Trophoblast cell (in vitro differentiated cells and primary cell): ENCODE data around the gene AEBP2.

Experiments used
- DNase-seq, 2 donors: peaks; one replicate each; pipeline ENCODE4 v3.0.0-alpha.2; 2016
- H2AFZ ChIP-seq: 2 replicates; pipeline ENCODE4 v1.6.1; 2013; ENCODE audit warnings: low read length, moderate library complexity, mild to moderate bottlenecking; ENCODE audit not compliant: insufficient read depth, poor library complexity
- H2AK5ac ChIP-seq: 2 replicates; pipeline ENCODE4 v1.6.1; 2013; ENCODE audit warnings: mild to moderate bottlenecking, low read length
- H2BK120ac ChIP-seq: 2 replicates; pipeline ENCODE4 v1.6.1; 2013; ENCODE audit warnings: low read length, mild to moderate bottlenecking, moderate library complexity; ENCODE audit not compliant: insufficient read depth, poor library complexity
- H2BK12ac ChIP-seq: 2 replicates; pipeline ENCODE4 v1.6.1; 2013; ENCODE audit warnings: mild to moderate bottlenecking, low read length, moderate library complexity
- H2BK5ac ChIP-seq: 2 replicates; pipeline ENCODE4 v1.6.1; 2013; ENCODE audit warnings: low read length, low read depth, moderate library complexity, mild to moderate bottlenecking; ENCODE audit not compliant: poor library complexity
- H3K14ac ChIP-seq: 2 replicates; pipeline ENCODE4 v1.6.1; 2013; ENCODE audit warnings: mild to moderate bottlenecking, low read length
- H3K18ac ChIP-seq: 2 replicates; pipeline ENCODE4 v1.6.1; 2013; ENCODE audit warnings: mild to moderate bottlenecking, low read length
- H3K23ac ChIP-seq: 2 replicates; pipeline ENCODE4 v1.6.1; 2013; ENCODE audit warnings: low read length
- H3K27ac ChIP-seq: 2 replicates; pipeline ENCODE4 v1.5.1; 2013; ENCODE audit warnings: low read depth, mild to moderate bottlenecking, inconsistent platforms, low read length, moderate library complexity
- H3K27me3 ChIP-seq: 2 replicates; pipeline ENCODE4 v1.6.1; 2013; ENCODE audit warnings: inconsistent platforms, mild to moderate bottlenecking, low read length, moderate library complexity; ENCODE audit not compliant: insufficient read depth
- H3K36me3 ChIP-seq, 2 experiments: 1 replicate in 1 of 2; 2 replicates in 1 of 2; pipeline ENCODE4 v1.6.1; 2013; ENCODE audit warnings: low read length in 2 of 2, mild to moderate bottlenecking in 2 of 2, moderate library complexity in 1 of 2; ENCODE audit not compliant: insufficient read depth in 2 of 2, control insufficient read depth in 1 of 2
- H3K4ac ChIP-seq: 2 replicates; pipeline ENCODE4 v1.6.1; 2013; ENCODE audit warnings: low read depth, mild to moderate bottlenecking, low read length, moderate library complexity
- H3K4me1 ChIP-seq, 2 experiments: 1 replicate in 1 of 2; 2 replicates in 1 of 2; pipeline ENCODE4 v1.6.1; 2013; ENCODE audit warnings: low read length in 2 of 2, mild to moderate bottlenecking in 2 of 2, moderate library complexity in 1 of 2; ENCODE audit not compliant: insufficient read depth in 2 of 2, control insufficient read depth in 1 of 2
- H3K4me2 ChIP-seq: 2 replicates; pipeline ENCODE4 v1.6.1; 2013; ENCODE audit warnings: inconsistent platforms, mild to moderate bottlenecking, low read length, moderate library complexity
- H3K4me3 ChIP-seq: 2 replicates; pipeline ENCODE4 v1.5.1; 2013; ENCODE audit warnings: mild to moderate bottlenecking, low read depth, low read length, inconsistent platforms
- H3K79me1 ChIP-seq: one replicate; pipeline ENCODE4 v1.6.1; 2013; ENCODE audit warnings: low read length
- H3K79me2 ChIP-seq: 2 replicates; pipeline ENCODE4 v1.6.1; 2013; ENCODE audit warnings: low read length, mild to moderate bottlenecking; ENCODE audit not compliant: control insufficient read depth, insufficient read depth, poor library complexity
- H3K9ac ChIP-seq: 2 replicates; pipeline ENCODE4 v1.6.1; 2013; ENCODE audit warnings: mild to moderate bottlenecking, low read length
- H3K9me3 ChIP-seq: 2 replicates; pipeline ENCODE4 v1.6.1; 2013; ENCODE audit warnings: low read depth, mild to moderate bottlenecking, control low read depth, inconsistent platforms, low read length; ENCODE audit not compliant: insufficient read depth
- H4K12ac ChIP-seq: 2 replicates; pipeline ENCODE4 v1.6.1; 2013; ENCODE audit warnings: low read depth, mild to moderate bottlenecking, low read length, moderate library complexity
- H4K8ac ChIP-seq: 2 replicates; pipeline ENCODE4 v1.6.1; 2013; ENCODE audit warnings: low read depth, mild to moderate bottlenecking, low read length, moderate library complexity
- H4K91ac ChIP-seq: one replicate; pipeline ENCODE4 v1.6.1; 2013; ENCODE audit warnings: low read depth, mild to moderate bottlenecking, low read length, moderate library complexity
- WGBS: extraction: QIAGEN DNeasy Blood & Tissue Kit; methylation state at CpG from one replicate; pipeline ENCODE4 v1.1.7; 2013; ENCODE audit warnings: missing lambda C conversion rate; ENCODE audit not compliant: insufficient read length, insufficient coverage; ENCODE audit errors: extremely low coverage; 5-methylcytosine and 5-hydroxymethylcytosine counted together

AEBP2 gene

DNA sequence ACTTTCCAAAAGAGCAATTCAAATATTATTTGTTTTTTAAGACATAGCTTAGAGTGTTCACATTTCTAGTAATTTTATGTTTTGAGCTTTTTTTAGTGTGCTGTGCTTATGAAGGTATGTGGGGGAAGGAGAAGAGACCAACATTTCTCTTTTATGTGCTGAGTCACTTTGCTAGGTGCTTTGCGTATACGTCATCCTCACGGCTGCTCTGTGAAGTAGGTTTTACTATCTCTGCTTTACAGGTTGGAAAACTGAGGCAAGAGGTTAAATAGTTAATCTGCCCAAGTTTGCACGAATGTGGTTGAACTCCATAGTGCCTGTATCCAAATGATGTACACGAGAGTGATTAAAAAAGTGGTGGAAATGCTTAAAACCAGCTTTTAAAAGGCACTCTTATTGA lies 75.9 kb downstream of the AEBP2 start:
- no CpG with 5 or more reads among the region's 5 CpGs for WGBS
- Histone ChIP-seq H2BK12ac (no peak overlapping the region), H3K9me3 (no peaks in the 10 kb centered on the region), H3K14ac (no peak overlapping the region), H4K12ac (no peak overlapping the region), H3K4ac (no peak overlapping the region), H4K91ac (no peak overlapping the region), H4K8ac (no peak overlapping the region), H3K27me3 (no peaks in the 10 kb centered on the region), H3K9ac (no peak overlapping the region), H3K36me3 (peaks cover 7 to 9% of the 10 kb centered on the region in 2 experiments), H2AK5ac (no peak overlapping the region), H3K27ac (no peak overlapping the region), H2BK120ac (no peak overlapping the region), H3K18ac (no peak overlapping the region), H3K79me2 (no peaks in the 10 kb centered on the region), H3K79me1 (no peaks in the 10 kb centered on the region), H3K4me1 (peaks cover 0 to 3% of the 10 kb centered on the region in 2 experiments), H2BK5ac (no peak overlapping the region), H3K4me2 (no peak overlapping the region), H2AFZ (no peak overlapping the region), H3K23ac (no peak overlapping the region), H3K4me3 (no peak overlapping the region)
- DNase-seq: no peak

DNA sequence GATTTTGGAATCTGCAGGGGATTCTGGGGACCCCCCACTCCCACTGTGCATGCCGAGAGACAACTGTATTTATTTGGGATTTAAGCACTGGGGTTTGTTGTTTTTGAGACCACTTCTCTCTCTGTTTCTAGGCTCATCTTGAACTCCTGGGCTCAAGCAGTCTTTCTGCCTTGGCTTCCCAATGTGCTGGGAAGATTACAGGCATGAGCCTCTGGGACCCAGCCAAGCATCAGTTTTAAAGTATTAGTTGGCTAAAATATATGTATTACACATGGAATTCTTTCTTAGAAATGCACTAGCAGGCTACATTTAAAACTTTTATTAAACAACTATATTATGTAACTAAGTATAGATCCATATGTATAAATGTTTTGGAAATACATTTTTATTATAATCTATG lies 78.3 kb downstream of the AEBP2 start:
- Histone ChIP-seq H3K9me3 (no peaks in the 10 kb centered on the region), H2BK5ac (no peak overlapping the region), H4K12ac (no peak overlapping the region), H3K9ac (no peak overlapping the region), H4K8ac (no peak overlapping the region), H4K91ac (no peak overlapping the region), H2BK12ac (no peak overlapping the region), H3K14ac (no peak overlapping the region), H3K79me1 (no peaks in the 10 kb centered on the region), H2AFZ (no peak overlapping the region), H3K4me2 (no peak overlapping the region), H3K27ac (no peak overlapping the region), H3K18ac (no peak overlapping the region), H3K79me2 (no peaks in the 10 kb centered on the region), H3K4ac (no peak overlapping the region), H2BK120ac (no peak overlapping the region), H3K27me3 (no peaks in the 10 kb centered on the region), H3K4me1 (peaks cover 0 to 3% of the 10 kb centered on the region in 2 experiments), H3K36me3 (peaks cover 6% of the 10 kb centered on the region in 2 experiments), H2AK5ac (no peak overlapping the region), H3K4me3 (no peak overlapping the region), H3K23ac (no peak overlapping the region)
- no CpG with 5 or more reads among the region's 1 CpG for whole genome bisulfite sequencing
- DNase-seq: no peak

DNA sequence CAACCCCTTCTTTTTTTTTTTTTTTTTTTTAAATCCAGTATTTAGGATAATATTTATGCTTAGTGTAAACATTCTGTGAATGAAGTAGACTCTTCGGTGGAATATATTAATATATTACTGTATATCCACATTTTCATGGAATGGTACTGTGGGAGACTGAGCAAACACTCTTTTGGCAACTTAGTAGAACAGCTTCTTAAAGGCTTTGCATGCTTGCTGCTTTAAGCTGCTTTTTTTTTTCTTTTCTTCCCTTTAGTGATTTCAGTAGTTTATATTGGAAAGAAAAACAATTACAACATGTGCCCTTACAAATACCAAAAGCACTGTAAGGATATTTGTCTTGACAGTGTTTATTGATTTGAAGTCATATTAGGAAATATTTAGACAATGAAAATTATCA lies 78.9 kb downstream of the AEBP2 start:
- no peaks in the 10 kb centered on the region for H3K79me1 ChIP-seq
- no peak overlapping the region for H4K91ac ChIP-seq
- H3K14ac ChIP-seq: no peak overlapping the region
- H2BK120ac ChIP-seq: no peak overlapping the region
- no peak for DNase-seq
- peaks cover 4% of the 10 kb centered on the region in 2 experiments for H3K36me3 ChIP-seq
- no peak overlapping the region for H3K4ac ChIP-seq
- H3K18ac ChIP-seq: no peak overlapping the region
- no peak overlapping the region for H2AFZ ChIP-seq
- H3K27ac ChIP-seq: no peak overlapping the region
- H3K4me1 ChIP-seq: peaks cover 0 to 3% of the 10 kb centered on the region in 2 experiments
- H2BK5ac ChIP-seq: no peak overlapping the region
- H2AK5ac ChIP-seq: no peak overlapping the region
- H4K8ac ChIP-seq: no peak overlapping the region
- H3K79me2 ChIP-seq: no peaks in the 10 kb centered on the region
- H3K9ac ChIP-seq: no peak overlapping the region
- no peaks in the 10 kb centered on the region for H3K9me3 ChIP-seq
- no peak overlapping the region for H3K4me2 ChIP-seq
- no peak overlapping the region for H3K4me3 ChIP-seq
- H4K12ac ChIP-seq: no peak overlapping the region
- H3K23ac ChIP-seq: no peak overlapping the region
- no peak overlapping the region for H2BK12ac ChIP-seq
- H3K27me3 ChIP-seq: no peaks in the 10 kb centered on the region
- WGBS: no CpG with 5 or more reads among the region's 1 CpG

DNA sequence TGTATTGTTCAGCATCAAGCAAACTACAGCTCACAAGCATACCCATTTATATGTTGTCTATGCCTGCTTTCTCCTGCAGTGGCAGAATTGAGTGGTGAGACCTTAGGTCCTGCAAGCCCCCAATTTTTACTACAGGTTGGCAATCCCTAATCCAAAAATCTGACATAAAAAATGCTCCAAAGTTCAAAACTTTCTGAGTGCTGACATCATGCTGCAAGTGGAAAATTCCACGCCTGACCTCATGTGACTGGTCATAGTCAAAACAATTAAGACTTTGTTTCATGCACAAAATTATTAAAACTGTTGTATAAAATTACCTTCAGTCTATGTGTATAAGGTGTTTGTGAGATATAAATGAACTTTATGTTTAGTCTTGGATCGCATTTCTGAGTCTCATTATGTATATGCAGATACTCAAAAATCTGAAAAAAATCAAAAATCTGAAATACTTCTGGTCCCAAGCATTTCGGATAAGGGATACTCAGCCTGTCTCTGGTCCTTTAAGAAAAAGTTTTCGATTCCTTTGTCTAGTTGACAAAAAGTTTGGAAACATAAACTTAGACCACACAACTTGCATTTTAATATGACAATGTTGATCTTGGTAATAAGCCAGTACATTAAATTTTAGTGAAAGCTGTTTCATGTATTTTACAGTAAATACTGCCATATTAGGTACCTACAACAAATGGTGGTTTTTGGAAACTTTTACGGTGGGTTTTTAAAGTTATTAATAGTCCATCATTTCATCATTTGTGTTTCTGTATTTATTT lies 81.5 kb downstream of the AEBP2 start:
- Histone ChIP-seq H3K27me3 (no peaks in the 10 kb centered on the region), H4K8ac (no peak overlapping the region), H3K79me2 (no peaks in the 10 kb centered on the region), H3K9me3 (no peaks in the 10 kb centered on the region), H3K23ac (no peak overlapping the region), H2AK5ac (no peak overlapping the region), H2BK5ac (no peak overlapping the region), H3K27ac (no peak overlapping the region), H2AFZ (no peak overlapping the region), H3K36me3 (peaks cover under 1 to 3% of the 10 kb centered on the region in 2 experiments), H3K18ac (no peak overlapping the region), H3K14ac (no peak overlapping the region), H3K9ac (no peak overlapping the region), H4K91ac (no peak overlapping the region), H3K4me1 (peaks cover 0 to under 1% of the 10 kb centered on the region in 2 experiments), H3K4me3 (no peak overlapping the region), H4K12ac (no peak overlapping the region), H3K4ac (no peak overlapping the region), H3K79me1 (no peaks in the 10 kb centered on the region), H3K4me2 (no peak overlapping the region), H2BK12ac (no peak overlapping the region), H2BK120ac (no peak overlapping the region)
- WGBS: no CpG with 5 or more reads among the region's 5 CpGs
- no peak for DNase-seq
